Jurkat, Clone E6-1 (cell line): ENCODE results near the gene LMX1B.

Experiments
- DNase-seq: peaks from one replicate; pipeline ENCODE4 v3.0.0-alpha.2; 2011; ENCODE audit warnings: low read depth, low spot score
- H3K4me3 ChIP-seq: 2 replicates; pipeline ENCODE4 v1.5.1; 2011; ENCODE audit warnings: mild to moderate bottlenecking, low read length, control low read depth, moderate library complexity

The LMX1B gene

DNA sequence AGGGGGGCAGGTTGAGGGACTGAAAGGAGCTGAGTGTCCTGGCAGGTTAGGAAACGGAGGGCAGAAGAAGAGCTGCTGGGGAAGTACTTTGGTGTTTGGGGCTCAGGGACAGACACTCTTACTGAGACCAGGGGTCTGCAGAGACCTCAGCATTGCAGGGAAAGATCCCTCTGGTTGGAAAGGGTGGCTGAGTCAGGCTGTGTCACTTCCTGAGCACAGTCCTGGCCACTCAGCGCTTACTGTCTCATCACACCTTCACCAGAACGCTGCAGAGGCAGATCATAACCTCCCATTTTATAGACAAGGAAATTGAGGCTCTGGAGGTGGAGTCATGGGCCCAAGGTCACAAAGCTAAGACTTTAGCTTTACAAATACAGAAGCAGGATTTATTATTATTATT is 54.3 kb downstream of the LMX1B start:
- no peak for DNase-seq
- no peak overlapping the region for H3K4me3 ChIP-seq

DNA sequence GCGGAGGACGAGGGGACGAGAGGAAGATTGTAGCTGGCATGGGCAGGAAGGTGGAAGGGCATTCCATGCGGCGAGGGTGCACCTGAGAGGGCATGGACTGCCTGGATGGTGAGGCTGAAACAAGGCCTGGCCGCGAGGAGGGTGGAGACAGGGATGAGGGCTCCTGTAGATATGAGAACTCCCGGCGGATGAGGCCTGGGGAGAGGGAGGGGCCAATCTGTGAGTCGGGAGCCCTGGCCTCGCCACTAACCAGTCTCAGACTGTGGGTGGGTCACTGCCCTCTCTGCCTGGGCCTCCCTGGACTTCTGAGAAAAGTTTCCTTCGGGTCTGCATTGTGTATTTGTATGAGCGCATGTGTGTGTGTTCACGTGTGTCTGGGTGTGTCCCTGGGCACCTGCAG is 55.4 kb downstream of the LMX1B start:
- no peak overlapping the region for H3K4me3 ChIP-seq
- no peak for DNase-seq

DNA sequence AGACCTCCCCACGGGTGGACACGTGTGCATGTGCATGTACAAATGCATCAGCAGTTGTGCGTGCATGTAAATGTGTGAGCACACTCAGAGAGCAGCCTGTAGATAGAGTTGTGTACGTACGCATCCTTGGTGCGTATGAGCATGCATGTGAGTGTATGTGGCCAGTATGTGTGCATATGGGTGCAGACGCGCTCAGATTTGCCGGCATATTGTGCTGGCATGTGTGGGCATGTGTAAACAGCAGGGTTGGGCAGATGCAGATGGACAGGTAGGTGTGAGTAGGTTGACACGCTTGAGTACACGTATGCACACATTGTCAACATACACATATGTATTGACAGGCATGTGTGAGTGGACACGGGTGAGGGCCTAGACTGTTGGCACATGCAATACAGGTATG is 56.5 kb downstream of the LMX1B start:
- H3K4me3 ChIP-seq, result no peak overlapping the region
- no peak for DNase-seq

DNA sequence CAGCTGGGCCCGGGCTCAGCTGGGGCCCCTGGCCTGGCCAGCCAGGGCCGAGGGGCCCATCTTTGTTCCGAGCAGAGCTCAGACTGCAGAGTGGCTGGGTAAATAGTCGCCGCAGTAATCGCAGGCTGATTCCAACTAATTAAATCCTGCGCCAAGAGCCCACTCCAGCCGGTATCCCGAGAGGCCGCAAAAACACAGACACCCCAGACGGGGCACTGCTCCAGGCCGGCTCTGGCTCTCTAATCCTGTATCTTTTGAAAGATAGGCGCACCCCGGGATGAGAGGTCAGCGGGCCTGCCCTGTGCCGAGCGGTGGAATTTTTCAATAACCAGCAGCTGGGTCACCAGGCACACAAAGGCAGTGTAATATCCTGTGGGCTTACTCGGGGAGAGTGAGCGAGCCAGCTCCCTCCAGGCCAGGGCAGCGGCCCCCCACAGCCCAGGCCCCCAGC is 57.7 kb downstream of the LMX1B start:
- DNase-seq, result no peak
- H3K4me3 ChIP-seq, result no peak overlapping the region

DNA sequence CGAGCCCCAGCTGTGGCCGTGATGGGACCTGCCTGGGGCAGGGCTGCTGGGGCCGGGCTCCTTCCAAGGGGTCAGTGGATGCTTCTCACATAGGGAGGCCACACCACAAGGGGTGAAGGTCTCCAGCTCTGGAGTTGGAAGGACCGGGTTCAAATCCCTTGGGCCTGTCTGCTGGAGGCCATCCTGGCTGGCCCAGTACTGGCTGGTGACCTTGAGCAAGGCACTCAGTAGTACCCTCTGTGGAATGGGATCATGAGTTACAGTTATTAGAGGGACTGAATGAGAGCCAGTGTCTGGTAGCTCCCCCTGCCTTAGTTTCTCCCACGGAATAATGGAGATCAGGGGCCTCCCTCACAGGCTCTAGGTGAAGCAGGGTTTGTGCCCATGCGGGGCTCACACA is 58.3 kb downstream of the LMX1B start:
- no peak overlapping the region for H3K4me3 ChIP-seq
- no peak for DNase-seq

DNA sequence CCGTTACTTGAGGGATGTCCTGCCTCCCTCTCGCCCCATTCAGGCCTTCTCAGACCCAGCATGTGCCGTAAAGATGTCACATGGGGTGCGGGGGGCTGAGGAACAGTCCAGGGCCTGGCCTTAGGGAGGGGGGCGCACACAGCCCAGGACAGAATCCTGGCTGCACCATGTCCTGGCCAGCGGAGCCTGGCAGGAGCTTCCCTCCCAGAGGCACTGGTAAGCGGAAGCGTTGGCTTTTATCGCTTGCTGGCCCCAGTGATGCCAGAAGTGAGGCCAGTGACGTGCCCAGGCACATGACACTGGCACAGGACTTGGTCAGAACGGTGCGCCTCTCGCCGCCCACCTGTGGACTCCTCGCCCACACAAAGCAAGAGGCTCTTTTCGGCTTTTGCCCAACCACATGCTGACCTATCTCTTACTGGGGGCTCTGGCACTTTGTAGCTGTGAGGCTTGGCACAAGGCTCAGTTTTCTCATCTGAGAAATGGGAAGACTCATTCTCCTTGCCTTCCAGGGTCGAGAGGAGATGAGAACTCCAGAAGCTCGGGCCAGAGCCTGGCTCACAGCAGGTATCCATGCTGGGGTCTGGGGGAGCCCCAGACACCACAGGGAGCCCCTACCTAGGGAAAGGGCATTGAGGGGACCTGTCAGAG is 59.0 kb downstream of the LMX1B start:
- no peak for DNase-seq

DNA sequence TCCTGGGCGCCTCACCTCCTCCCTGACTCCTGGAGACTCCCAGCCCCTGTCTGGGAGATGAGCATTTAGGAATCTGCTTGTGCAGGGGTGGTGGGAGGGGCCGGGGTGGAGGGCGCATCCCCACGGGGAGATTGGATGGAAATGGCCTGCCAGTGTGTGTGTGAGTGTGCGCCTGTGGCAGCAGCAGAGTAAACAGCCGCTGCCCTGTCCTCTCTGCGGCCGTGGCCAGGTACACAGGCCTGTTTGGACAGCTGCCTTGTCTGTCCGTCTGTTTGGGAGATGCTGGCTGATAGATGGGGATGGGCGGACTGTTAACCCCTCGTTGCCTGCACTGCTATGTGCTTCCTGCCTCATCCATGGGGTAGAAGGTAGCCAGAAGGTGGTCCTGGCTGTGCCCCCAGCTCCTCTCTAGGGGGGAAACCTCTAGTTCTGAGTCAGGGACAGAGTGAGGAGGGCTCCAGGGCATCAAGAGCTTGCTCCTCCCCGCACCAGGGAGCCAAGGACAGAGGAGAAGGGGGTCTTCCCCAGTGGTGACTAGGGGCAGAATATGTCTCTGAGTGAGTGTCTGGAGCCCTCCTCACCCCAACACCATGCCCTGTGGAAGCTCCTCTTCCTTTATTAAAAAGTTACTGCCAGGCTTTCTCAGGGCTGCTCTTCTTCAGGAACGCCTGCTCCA is 60.1 kb downstream of the LMX1B start:
- no peak for DNase-seq
- H3K4me3 ChIP-seq, result no peak overlapping the region

More for the DNA sequence above, 59.0 kb downstream of the LMX1B start:
- H3K4me3 ChIP-seq, result no peak overlapping the region

DNA sequence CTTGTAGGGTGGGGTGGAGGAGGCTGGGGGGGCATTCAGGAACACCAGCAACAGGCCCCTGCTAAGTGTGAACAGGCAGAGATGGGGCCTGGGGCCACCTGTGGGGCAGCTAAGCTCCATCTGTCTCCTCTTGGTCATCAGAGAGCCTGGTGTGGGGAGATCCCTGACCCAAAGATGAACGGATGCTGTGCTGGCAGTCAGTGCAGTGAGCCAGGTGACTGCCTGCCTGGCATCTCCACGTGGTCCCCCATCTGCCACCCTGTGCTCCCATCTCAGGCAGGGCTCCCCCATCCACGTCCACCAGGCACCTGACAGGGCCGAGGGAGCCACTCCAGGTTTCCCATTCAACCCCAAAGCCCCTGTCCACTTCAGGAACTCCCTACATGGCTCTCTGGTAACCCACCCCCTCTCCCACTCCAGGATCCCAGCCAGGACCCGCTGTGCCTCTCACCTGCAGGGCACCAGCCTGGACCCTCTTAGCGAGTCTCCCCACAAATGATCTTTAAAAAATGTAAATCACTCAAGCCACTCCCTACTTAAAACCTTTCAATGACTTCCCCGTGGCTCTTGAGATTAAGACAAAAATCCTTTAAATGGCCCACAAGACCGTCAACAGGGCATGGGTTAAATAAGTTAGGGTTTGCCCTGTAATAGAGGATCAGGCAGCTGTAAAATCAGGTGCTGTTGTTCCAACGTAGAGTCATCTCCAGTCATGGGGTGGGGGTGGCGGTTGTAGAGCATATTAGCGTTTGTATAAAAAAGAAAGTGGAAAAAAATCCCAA is 60.8 kb downstream of the LMX1B start:
- no peak for DNase-seq

DNA sequence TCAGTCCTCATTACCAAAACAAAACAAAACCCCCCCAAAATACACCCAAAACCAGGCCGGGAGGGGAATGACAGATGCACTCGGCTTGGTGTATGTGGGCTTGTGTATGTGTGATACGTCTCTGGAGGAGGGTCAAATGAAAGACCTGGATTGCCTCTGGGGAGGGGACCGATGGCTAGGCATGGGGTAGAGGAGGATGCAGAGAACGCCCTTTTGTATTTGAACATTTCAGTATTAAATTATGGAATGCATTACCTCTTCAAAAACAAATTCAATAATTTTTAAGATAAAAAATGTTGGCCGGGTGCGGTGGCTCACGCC is 61.4 kb downstream of the LMX1B start:
- no peak overlapping the region for H3K4me3 ChIP-seq

More for the DNA sequence above, 60.8 kb downstream of the LMX1B start:
- H3K4me3 ChIP-seq, result no peak overlapping the region

DNA sequence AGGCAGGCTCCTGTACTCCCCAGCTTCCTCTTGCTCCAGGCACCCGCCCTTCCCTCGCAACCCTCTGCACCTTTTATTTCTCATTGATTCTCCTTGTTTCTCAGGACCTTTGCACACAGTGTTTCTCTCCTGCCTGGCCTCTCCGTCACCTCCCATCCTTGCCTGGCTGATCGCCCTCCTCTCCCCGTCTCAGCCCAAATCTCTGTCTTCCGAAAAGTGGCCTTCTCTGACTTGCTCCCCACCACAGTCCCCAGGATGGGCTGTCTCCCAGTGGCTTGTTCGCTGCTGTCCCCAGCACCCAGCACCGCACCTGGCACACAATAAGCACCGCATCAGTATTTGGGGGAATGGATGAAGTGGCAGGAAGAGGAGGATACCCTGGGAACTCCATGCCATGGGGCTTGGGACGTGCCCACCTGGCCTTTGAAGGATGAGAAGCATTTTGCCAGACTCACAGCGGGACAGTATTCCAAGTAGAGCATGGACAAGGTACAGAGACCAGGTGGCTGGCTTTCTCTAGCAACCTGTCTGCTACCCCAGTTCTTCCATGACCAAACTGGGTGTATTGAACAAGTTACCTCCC is 62.5 kb downstream of the LMX1B start:
- no peak for DNase-seq
- no peak overlapping the region for H3K4me3 ChIP-seq

More for the DNA sequence above, 61.4 kb downstream of the LMX1B start:
- no peak for DNase-seq

DNA sequence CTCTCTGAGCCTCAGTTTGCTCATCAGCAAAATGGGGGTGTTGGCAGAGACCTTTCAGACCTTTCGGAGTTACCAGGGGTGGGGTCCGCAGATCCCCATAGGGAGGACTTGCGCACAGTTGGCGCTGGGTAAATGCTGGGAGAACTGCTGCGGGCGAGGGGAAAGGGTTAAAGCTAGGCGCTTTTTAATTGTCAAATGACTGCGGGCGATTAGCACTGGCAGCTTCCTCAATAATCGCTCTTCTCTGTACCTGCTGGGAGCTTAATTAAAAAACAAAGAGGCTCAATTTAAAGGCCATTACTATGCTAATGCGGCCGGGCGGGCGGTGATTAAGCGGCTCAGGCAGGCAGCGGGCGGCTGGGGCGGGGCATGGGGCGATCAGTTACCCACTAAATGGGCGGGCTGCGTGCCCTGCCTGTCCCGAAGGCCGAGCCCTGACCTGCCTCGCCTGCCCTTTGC is 63.0 kb downstream of the LMX1B start:
- H3K4me3 ChIP-seq, result no peak overlapping the region
- DNase-seq, result no peak

DNA sequence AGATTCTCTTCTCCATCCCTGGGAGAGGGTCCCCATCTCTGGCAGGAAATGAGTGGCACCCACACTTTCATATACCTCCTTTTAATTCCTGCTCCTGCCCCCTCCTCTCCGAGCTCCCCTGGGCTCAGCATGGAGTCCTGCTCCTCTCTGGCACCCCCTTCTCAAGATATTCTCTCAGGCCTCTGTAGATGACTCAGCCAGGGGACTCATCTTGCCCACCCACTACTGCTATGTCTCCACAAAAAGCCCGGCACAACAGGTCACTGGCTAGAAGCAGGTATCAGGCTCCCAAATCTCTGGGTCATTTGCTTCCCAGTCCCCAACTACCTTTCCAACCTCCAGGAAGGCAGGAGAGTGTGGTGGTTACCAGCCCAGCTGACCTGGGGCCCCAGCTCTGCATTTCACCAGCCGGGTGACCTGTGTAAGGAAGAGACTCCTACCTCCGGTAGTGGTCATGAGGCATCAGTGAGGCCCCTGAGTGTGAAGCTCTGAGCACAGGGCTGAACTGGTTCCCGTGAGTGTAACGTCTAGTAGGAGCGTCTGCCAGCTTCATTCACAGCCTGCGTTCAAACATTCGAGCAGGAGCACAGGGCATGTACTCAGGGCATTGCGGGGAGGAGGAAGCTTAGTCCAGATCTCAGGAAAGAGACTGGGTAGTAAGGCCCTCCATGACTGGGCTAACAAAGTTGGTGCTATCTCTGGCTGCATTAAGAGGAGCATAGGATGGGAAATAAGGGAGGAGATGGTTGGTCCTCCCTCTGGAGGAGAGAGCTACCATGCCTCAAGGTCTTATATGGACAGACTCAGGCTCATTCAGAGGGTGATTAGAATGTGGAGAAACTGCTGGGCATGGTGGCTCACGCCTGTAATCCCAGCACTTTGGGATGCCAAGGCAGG is 63.7 kb downstream of the LMX1B start:
- no peak for DNase-seq
- H3K4me3 ChIP-seq, result no peak overlapping the region

DNA sequence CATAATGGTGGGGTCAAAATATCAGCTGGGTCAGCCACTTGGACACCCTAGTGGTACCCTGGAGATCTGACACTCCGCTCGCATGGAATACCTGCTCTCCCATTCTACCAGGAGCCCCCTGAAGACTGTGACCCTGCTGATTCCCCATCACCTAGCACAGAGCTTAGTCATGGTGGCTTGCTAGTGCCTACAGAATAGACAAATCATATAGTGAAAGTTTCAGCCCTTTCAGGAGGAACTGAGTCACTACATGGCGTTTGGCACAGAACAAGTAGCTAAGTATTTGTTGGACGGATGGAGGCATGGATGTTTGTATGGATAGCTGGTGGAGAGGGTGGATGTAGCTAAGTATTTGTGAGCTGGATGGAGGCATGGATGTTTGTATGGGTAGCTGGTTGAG is 65.3 kb downstream of the LMX1B start:
- DNase-seq, result no peak
- no peak overlapping the region for H3K4me3 ChIP-seq

DNA sequence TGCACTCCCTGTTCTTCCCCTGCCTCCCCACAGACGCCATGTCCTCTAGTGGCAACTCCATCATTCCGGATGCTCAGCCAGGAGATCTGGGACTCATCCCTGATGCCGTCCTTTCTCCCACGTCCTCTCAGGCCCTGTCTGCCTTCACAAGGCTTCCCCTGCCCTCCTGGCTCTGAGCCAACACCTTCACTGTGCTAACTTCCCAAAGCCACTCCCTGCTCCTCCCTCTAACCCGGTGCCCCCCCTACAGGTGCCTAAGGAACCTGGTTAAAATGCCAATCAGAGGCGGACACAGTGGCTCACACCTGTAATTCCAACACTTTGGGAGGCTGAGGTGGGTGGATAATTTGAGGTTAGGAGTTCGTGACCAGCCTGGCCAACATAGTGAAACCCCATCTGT is 67.6 kb downstream of the LMX1B start:
- H3K4me3 ChIP-seq, result no peak overlapping the region
- DNase-seq, result no peak

DNA sequence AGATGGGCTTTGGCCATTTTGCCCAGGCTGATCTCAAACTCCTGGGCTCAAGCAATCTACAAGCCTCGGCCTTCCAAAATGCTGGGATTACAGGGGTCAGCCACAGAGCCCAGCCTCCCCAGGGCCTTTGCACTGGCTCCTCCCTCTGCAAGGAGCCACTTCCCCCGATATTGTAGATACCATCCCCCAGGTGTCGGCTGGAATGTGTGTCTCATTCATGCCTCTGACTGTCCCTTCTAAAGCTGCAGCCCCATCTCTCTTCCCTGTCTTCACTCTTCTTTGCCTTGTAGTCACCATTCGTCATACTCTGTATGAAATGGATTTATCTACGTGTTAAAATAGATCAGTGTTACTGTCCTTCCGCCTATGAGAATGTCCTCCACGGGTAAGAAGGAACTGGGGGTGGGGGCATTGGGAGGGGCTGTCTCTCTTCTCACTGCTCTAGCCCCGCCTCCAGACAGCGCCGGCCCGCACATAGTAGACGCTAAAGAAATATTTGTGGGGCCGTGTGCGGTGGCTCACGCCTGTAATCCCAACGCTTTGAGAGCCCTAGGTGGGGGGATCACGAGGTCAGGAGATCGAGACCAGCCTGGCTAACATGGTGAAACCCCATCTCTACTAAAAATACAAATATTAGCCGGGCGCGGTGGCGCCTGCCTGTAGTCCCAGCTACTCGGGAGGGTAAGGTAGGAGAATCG is 68.5 kb downstream of the LMX1B start:
- H3K4me3 ChIP-seq, result no peak overlapping the region
- DNase-seq, result no peak

DNA sequence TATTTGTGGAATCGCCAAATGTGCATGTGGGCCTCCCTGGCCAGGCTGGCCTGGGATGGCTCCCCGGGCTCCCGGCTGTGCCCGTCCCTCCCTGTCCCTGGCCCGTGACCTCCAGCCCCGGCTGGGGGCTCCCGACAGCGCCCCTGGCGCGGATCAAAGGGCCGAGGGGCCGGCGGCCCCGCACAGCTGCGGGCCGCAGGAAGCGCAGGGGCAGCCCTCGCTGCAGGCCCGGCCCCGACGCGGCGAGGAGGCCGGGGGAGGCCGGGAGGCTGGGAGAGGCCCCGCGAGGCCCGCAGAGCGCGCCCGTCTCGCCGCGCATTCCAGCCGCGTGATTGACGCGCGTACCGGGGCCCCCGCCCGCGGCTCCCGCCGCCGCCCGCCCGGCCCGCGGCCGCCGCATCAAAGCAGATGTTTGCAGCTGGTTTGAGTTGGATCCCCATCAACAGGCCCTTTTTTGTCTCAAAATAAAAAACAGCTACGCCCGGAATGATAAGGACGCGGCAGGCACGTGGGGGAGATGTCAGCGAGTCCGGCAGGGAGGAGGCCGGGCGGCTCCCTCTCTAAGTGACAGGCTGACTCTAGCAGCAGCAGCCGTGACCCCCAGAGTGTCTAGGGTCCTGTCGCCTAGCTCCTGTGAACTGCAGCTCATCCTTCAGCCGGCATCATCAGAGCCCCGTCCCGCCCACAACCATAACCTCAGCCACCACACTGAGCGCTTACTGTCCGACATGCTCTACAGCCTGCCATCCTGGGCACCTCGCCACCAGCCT is 69.4 kb downstream of the LMX1B start:
- DNase-seq, result no peak
- H3K4me3 ChIP-seq, result no peak overlapping the region

DNA sequence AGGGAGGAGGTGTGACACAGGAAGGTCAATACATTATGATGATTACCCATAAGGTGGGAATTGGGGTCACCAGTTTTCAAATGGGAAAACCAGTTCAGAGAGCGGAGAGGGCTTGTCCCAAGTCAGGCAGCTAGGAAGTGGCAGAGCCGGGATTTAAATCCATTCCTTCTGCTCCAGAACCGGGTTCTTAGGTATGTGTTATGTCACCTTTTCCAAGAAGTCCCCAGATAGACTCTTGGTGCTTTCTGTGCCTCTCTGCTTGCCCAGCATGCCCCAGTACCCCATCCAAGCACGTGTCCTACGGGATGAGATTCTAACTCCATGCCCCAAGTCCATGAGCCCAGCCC is 69.9 kb downstream of the LMX1B start:
- no peak for DNase-seq
- H3K4me3 ChIP-seq, result no peak overlapping the region

DNA sequence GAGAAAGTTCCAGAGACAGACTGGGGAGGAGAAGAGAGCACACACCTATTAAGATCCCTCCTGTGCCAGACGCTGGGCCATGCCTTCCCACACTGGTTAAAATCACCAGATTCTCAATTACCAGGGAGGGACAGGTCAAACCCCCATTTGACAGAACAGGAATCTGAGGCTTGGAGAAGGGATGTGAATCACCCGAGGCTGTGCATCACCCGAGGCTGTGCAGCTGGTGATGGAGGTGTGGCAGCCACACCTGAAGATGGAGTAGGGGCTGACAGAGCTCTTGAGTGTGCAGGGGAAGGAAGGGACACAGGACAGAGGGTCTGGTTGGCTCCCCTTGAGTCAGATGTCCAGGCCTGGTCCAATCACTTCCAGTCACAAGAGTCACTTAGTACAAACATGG is 70.6 kb downstream of the LMX1B start:
- no peak overlapping the region for H3K4me3 ChIP-seq
- DNase-seq, result no peak
